Measurements from ENCODE around the gene FGF1. TPM values are rescaled to one million over a fixed set of nuclear protein-coding genes. Genes with fewer than 3 reads are reported as not detected.

The FGF1 gene
- total and polyA plus RNA-seq, 2 donors (not counting 3 experiments of a cell fraction or from before 2014, with no cell fraction given) = not detected

DNA sequence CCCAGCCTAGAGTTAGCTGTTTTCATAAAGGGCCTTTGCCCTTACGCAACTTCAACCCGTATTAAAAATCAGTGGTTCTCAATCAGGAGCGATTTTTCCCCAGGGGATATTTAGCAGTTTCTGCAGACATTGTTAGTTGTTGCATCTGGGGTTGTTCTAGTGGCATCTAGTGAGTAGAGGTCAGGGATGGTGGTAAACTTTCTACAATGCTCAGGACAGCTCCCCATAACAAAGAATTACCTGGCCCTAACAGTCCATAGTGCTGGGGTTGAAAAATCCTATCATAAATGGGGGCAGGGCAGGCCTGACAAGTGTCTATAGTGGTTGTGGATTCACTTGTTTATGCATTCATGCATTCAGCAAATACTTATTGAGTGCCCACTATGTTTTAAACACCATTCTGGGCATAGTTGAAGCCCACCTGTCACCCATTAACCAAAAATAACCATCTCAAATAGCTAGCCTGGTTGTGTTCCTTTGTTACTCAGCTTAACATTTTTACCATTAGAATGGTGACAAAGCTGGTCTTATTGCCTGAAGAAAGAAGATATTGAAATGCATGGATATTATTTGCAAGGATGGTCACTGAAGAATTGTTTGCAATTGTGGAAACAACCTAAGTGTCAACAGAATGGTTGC, 15.9 kb upstream of the FGF1 start:
- dilution Hi-C loops (cut with MboI; ENCODE audit: extremely low pct_ligation_motif_present, low sequenced_read_pairs) = loop anchor here (25.0 kb wide), 1 partner anchor 186 kb away; no protein-coding TSS in a partner anchor

More for the DNA sequence above, 15.9 kb upstream of the FGF1 start:
- H3K9me3 ChIP-seq (replicated peaks; ENCODE audit: control insufficient read depth, insufficient read depth, low read length) = no peaks in the 10 kb centered on the region
- H4K20me1 ChIP-seq (replicated peaks; ENCODE audit: control insufficient read depth, extremely low read depth, insufficient read depth, low read length) = no peaks in the 10 kb centered on the region
- H2AFZ ChIP-seq (ENCODE audit: low read depth, low read length) = no peak overlapping the region
- H3K4me3 ChIP-seq (replicated peaks in 1 of 3; ENCODE audit: insufficient read depth in 1 of 3, low read depth in 1 of 3, low read length in 3 of 3) = no peak overlapping the region
- H3K79me2 ChIP-seq (ENCODE audit: control insufficient read depth, insufficient read depth, low read length) = no peaks in the 10 kb centered on the region
- FAIRE-seq = no peak
- no peak overlapping the region for H3K9ac ChIP-seq (replicated peaks; ENCODE audit: extremely low read depth, insufficient read depth, low read length)
- intact Hi-C loops (cut with micrococcal nuclease) = no loop called here
- TF ChIP-seq FOS (IDR thresholded peaks at IDR 0.05; ENCODE audit: borderline replicate concordance, insufficient read depth, low read length) = no peak
- no peak for TF ChIP-seq POLR2A (IDR thresholded peaks at IDR 0.05; ENCODE audit: low read depth, low read length)
- no peak for TF ChIP-seq POLR2AphosphoS5 (IDR thresholded peaks at IDR 0.05; ENCODE audit: insufficient read depth, low read depth, low read length)
- no peak for TF ChIP-seq MYC (IDR thresholded peaks at IDR 0.05; ENCODE audit: low read depth, low read length)
- TF ChIP-seq EZH2 (IDR thresholded peaks at IDR 0.05; ENCODE audit: borderline replicate concordance, low read depth, low read length, severe bottlenecking) = no peak
- no peak for TF ChIP-seq JUN (IDR thresholded peaks at IDR 0.05; ENCODE audit: borderline replicate concordance, insufficient read depth, insufficient read length, low read depth)
- TF ChIP-seq, protein P1, sequence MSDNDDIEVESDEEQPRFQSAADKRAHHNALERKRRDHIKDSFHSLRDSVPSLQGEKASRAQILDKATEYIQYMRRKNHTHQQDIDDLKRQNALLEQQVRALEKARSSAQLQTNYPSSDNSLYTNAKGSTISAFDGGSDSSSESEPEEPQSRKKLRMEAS (IDR thresholded peaks at IDR 0.05; ENCODE audit: insufficient read depth, insufficient read length) = no peak
- TF ChIP-seq GATA2 (IDR thresholded peaks at IDR 0.05; ENCODE audit: insufficient read depth, insufficient read length, low read depth, low read length) = no peak
- TF ChIP-seq, protein P2, sequence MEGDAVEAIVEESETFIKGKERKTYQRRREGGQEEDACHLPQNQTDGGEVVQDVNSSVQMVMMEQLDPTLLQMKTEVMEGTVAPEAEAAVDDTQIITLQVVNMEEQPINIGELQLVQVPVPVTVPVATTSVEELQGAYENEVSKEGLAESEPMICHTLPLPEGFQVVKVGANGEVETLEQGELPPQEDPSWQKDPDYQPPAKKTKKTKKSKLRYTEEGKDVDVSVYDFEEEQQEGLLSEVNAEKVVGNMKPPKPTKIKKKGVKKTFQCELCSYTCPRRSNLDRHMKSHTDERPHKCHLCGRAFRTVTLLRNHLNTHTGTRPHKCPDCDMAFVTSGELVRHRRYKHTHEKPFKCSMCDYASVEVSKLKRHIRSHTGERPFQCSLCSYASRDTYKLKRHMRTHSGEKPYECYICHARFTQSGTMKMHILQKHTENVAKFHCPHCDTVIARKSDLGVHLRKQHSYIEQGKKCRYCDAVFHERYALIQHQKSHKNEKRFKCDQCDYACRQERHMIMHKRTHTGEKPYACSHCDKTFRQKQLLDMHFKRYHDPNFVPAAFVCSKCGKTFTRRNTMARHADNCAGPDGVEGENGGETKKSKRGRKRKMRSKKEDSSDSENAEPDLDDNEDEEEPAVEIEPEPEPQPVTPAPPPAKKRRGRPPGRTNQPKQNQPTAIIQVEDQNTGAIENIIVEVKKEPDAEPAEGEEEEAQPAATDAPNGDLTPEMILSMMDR (IDR thresholded peaks at IDR 0.05; ENCODE audit: extremely low read depth in 1 of 2, insufficient read depth in 1 of 2, low read depth in 1 of 2, low read length in 2 of 2) = no peak
- no peak for DNase-seq (ENCODE audit: low read depth, low spot score)
- peaks cover 0 to 5% of the 10 kb centered on the region in 2 experiments for H3K27me3 ChIP-seq (ENCODE audit: control insufficient read depth in 2 of 2, insufficient read depth in 2 of 2, low read length in 2 of 2)
- H3K4me1 ChIP-seq (ENCODE audit: control insufficient read depth, extremely low read depth, insufficient read depth, low read length) = no peaks in the 10 kb centered on the region
- POLR2A ChIA-PET = no interaction called here
- BruUV-seq (replicated peaks) = no TSS peak
- no peak overlapping the region for H3K4me2 ChIP-seq (ENCODE audit: insufficient read depth, low read length)
- no peak overlapping the region for H3K27ac ChIP-seq (ENCODE audit: insufficient read depth, low read depth, low read length)
- no peaks in the 10 kb centered on the region for H3K36me3 ChIP-seq (ENCODE audit: control insufficient read depth in 2 of 2, extremely low read depth in 1 of 2, insufficient read depth in 2 of 2, low read length in 2 of 2)
- CTCF ChIA-PET = interaction anchor here (0.7 to 9.3 kb wide), 8 partner anchors 11 to 187 kb away, joined by 3 to 355 read pairs (median 6); no protein-coding TSS in a partner anchor
- no peaks in the 10 kb centered on the region for H3K9me1 ChIP-seq (replicated peaks; ENCODE audit: control insufficient read depth, extremely low read depth, insufficient read depth, low read length)

All from endothelial cell of umbilical vein (primary cell).